PFSK-1 (cell line): ENCODE measurements around the gene BACH1. TPM values are rescaled to one million over a fixed set of nuclear protein-coding genes. Genes with fewer than 3 reads are reported as not detected.

Experiments used
- FOXP2 ChIP-seq: optimal IDR thresholded peaks from 2 replicates; pipeline ENCODE3; 2011; ENCODE audit warnings: borderline replicate concordance, control low read depth, inconsistent platforms; ENCODE audit not compliant: insufficient read depth; ENCODE audit errors: extremely low read length, extremely low read depth
- POLR2AphosphoS5 ChIP-seq: IDR thresholded peaks from 2 replicates; pipeline ENCODE4 v1.6.1; 2012; ENCODE audit warnings: low read depth, mild to moderate bottlenecking, control low read depth, low read length, moderate library complexity
- SIN3A ChIP-seq: IDR thresholded peaks from 2 replicates; pipeline ENCODE4 v1.6.1; 2012; ENCODE audit warnings: mild to moderate bottlenecking, low read length, moderate library complexity, borderline replicate concordance; ENCODE audit not compliant: insufficient read depth
- TAF1 ChIP-seq: IDR thresholded peaks from 2 replicates; pipeline ENCODE4 v1.6.1; 2012; ENCODE audit warnings: low read length, control low read depth, borderline replicate concordance; ENCODE audit not compliant: insufficient read depth
- polyA plus RNA-seq: library from polyadenylated mRNA; unstranded; fragments of >200 nt; gene quantifications from one replicate; pipeline ENCODE4 v1.2.1, GENCODE V29; 2012; ENCODE audit warnings: low read depth, missing spikeins; ENCODE audit not compliant: insufficient read length
- TF ChIP-seq, protein P1 (sequence below), 2 experiments: IDR thresholded peaks; 2 replicates each; pipeline versions ENCODE4 v1.6.1 to v1.8.0; 2011 to 2012; ENCODE audit warnings: low read depth in 2 of 2, low read length in 2 of 2, control low read depth in 1 of 2, inconsistent platforms in 1 of 2, mild to moderate bottlenecking in 1 of 2, moderate library complexity in 1 of 2; ENCODE audit not compliant: insufficient read depth in 1 of 2

Gene BACH1
- 17.7 TPM for polyA plus RNA-seq

DNA sequence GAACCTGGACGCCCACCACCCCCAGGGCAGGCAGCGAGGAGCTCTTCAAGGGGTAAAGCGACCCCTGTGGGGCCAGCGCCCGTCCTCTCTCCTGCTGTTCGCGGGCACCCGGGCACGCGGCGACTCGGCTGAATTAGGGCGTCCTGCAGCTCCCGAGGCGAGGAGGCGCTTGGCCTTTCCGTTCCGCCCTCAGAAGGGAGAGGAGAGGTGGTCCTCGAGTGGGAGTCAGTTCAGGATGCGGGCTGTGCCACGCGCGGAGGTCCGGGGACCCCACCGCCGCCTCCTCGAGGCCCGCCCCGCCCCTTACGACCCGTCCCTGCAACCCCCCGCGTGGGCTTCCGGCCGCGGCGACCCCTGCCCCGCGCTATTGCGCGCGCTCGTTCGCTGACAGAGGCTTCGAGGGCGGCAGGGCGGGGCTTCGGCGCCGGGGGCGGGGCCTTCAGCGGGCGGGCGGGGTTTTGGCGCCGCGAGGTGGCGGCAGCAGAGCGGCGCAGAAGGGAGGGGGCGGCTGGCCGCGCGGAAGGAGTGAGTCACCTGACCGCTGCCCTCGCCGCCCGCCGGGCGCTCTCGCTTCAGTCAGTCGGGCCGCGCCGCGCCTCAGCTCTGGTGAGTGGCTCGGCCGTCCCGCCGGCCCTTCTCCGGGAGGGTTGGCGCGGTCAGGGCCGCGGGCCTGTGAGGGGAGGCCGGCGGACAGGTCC is at the start of gene BACH1:
Gene BACH1 (plus strand): TSS at position 575 of the 698 bp plus-strand sequence. CDS start 22,359 bp downstream, outside the sequence.
- no peak for TF ChIP-seq SIN3A
- TF ChIP-seq POLR2AphosphoS5, result peak; percentile 89
- peak; percentile 65 for TF ChIP-seq FOXP2
- TF ChIP-seq TAF1, result 0 out of 2 replicates have a peak, but pooled peaks have one; percentile 35
- TF ChIP-seq, protein P1, sequence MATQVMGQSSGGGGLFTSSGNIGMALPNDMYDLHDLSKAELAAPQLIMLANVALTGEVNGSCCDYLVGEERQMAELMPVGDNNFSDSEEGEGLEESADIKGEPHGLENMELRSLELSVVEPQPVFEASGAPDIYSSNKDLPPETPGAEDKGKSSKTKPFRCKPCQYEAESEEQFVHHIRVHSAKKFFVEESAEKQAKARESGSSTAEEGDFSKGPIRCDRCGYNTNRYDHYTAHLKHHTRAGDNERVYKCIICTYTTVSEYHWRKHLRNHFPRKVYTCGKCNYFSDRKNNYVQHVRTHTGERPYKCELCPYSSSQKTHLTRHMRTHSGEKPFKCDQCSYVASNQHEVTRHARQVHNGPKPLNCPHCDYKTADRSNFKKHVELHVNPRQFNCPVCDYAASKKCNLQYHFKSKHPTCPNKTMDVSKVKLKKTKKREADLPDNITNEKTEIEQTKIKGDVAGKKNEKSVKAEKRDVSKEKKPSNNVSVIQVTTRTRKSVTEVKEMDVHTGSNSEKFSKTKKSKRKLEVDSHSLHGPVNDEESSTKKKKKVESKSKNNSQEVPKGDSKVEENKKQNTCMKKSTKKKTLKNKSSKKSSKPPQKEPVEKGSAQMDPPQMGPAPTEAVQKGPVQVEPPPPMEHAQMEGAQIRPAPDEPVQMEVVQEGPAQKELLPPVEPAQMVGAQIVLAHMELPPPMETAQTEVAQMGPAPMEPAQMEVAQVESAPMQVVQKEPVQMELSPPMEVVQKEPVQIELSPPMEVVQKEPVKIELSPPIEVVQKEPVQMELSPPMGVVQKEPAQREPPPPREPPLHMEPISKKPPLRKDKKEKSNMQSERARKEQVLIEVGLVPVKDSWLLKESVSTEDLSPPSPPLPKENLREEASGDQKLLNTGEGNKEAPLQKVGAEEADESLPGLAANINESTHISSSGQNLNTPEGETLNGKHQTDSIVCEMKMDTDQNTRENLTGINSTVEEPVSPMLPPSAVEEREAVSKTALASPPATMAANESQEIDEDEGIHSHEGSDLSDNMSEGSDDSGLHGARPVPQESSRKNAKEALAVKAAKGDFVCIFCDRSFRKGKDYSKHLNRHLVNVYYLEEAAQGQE (IDR thresholded peaks at IDR 0.05; ENCODE audit: insufficient read depth in 1 of 2, low read depth in 2 of 2, low read length in 2 of 2), result 0 out of 4 replicates have a peak, but pooled peaks of 1 of the 2 experiments have one; percentile 21

DNA sequence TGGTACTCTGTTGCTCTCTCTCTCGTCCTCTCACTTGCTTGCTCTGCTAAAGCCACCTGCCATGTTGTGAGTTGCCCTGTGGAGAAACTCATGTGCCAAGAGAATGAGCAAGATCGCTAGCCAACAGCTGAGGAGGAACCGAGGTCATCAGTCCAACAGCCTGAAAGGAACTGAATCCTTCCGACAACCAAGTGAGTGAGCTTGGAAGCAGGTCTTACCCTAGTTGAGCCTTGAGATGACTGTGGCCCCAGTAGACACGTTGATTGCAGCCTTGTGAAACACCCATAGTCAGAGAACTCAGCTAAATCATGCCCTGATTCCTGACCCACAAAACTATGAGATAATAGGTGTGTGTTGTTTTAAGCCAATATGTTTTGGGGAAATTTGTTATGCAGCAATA is 48.1 kb upstream of the BACH1 start:
- TF ChIP-seq POLR2AphosphoS5 (no peak), FOXP2 (no peak), SIN3A (no peak)

DNA sequence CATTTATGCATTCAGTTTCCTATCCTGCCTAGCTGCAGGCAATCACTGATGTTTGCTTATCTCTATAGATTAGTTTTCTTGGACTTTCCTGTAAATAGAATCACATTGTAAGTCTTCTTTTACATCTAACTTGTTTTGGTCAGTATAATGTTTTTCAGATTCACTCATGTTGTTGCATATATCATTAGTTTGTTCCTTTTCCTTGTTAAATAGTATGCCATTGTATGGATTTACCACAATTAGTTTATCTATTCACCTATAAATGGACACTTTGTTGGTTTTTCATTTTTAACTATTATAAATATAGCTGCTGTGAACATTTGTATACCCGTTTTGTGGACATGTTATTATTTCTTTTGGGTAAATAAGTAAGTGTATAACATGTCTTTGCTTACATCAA is 44.2 kb upstream of the BACH1 start:
- TF ChIP-seq SIN3A (no peak), POLR2AphosphoS5 (no peak), FOXP2 (no peak), TAF1 (no peak)
- TF ChIP-seq, protein P1 (IDR thresholded peaks at IDR 0.05; ENCODE audit: insufficient read depth in 1 of 2, low read depth in 2 of 2, low read length in 2 of 2), result no peak

DNA sequence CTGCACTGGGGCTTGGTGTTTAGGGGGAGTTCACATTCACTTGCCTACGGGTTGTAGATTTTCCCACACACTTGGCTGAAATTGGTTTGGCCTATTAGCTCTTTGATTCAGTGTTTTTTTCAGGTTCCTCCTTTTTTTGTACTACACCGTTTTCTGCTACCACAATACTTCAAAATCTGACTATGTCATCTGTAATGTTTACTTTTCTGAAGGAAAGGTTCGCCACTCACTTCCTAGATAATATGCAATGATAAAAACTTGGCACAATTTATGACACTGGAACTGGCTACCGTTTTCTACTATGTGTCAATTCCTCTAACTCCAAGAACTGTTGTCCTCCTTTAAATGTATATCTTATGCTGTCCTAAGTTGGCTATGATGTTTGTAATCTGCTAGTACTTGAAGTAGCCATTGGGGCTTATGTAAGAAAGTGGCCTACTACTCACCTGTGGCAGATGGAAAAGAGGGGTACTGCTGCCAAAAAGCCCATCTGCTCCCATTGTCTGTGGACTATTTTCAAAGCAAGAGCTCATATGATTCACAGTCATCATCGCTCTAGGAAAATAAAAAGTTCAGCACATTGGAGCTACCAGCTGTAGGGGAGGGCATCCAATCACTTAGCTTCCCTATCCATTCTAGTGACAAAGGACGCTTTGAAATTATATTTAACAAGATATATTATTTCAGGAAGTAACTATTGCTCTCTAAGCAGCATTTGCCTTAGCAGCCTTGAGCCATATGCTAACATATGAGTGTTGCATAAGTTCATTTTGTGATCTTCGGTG is 42.4 kb upstream of the BACH1 start:
- TF ChIP-seq TAF1, result no peak
- TF ChIP-seq, protein P1 (IDR thresholded peaks at IDR 0.05; ENCODE audit: insufficient read depth in 1 of 2, low read depth in 2 of 2, low read length in 2 of 2), result no peak
- no peak for TF ChIP-seq SIN3A
- TF ChIP-seq FOXP2, result no peak
- TF ChIP-seq POLR2AphosphoS5, result no peak

DNA sequence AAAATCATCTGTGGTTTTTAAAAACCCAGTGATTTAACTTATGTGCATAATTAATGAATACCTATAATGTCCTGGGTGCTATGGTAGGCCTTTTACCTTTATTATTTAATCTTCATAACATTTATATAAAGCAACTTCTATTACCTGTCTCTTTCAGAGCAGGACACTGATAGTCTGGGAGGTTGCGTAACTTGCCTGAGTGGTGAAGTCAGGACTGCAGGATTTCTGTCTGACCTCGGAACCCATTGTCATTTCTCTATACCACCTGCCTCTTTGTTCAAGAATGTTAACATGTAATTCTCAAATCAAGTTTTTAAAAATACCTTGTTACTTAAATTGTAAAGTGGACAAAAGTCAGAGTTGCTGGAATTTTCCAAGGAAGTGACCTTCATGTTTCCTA is 41.0 kb upstream of the BACH1 start:
- TF ChIP-seq, protein P1 (IDR thresholded peaks at IDR 0.05; ENCODE audit: insufficient read depth in 1 of 2, low read depth in 2 of 2, low read length in 2 of 2), result no peak
- TF ChIP-seq POLR2AphosphoS5, result no peak
